Skin epidermis (tissue), 12 donors: Measurements from ENCODE around the gene MRPL14.
"Not testable (repeated sequence)": the region's sequence is repeated elsewhere in the genome, so short reads cannot be mapped to it uniquely, and the experiment has no call there.

Experiments used
- H3K27ac ChIP-seq, 21 experiments: fragments of 200-600 bp; sonication (generic) in 11 of 21; one replicate each; pipeline ENCODE4 v1.5.0; 2020; ENCODE audit warnings: mild to moderate bottlenecking in 3 of 21, inconsistent platforms in 2 of 21, moderate library complexity in 2 of 21
- H3K4me3 ChIP-seq, 7 experiments: fragments of 200-600 bp; sonication (generic) in 2 of 7; one replicate each; pipeline ENCODE4 v1.5.0; 2020; ENCODE audit warnings: inconsistent platforms in 2 of 7, mild to moderate bottlenecking in 2 of 7, moderate library complexity in 1 of 7

Gene MRPL14

GRCh38 chr6:44105993-44106740 lies 21.1 kb downstream of the MRPL14 start:
- no peak overlapping the region for H3K27ac ChIP-seq
- no peak overlapping the region for H3K4me3 ChIP-seq

GRCh38 chr6:44105146-44105545 lies 22.1 kb downstream of the MRPL14 start:
- H3K4me3 ChIP-seq, result no peak overlapping the region

GRCh38 chr6:44104481-44105021 lies 22.7 kb downstream of the MRPL14 start:
- no peak overlapping the region for H3K4me3 ChIP-seq
- H3K27ac ChIP-seq, result no peak overlapping the region

More at GRCh38 chr6:44105146-44105545, 22.1 kb downstream of the MRPL14 start:
- no peak overlapping the region for H3K27ac ChIP-seq

GRCh38 chr6:44102527-44102926 lies 24.7 kb downstream of the MRPL14 start:
- Histone ChIP-seq H3K4me3 (no peak overlapping the region), H3K27ac (no peak overlapping the region)

- Histone ChIP-seq H3K27ac (no peak overlapping the region), H3K4me3 (no peak overlapping the region)
Measured at GRCh38 chr6:44101832-44102231, 25.4 kb downstream of the MRPL14 start.

GRCh38 chr6:44100088-44100550 lies 27.1 kb downstream of the MRPL14 start:
- H3K4me3 ChIP-seq, result no peak overlapping the region
- no peak overlapping the region for H3K27ac ChIP-seq

GRCh38 chr6:44099192-44099591 lies 28.1 kb downstream of the MRPL14 start:
- no peak overlapping the region for H3K27ac ChIP-seq
- H3K4me3 ChIP-seq, result no peak overlapping the region

- Histone ChIP-seq H3K4me3 (no peak overlapping the region), H3K27ac (no peak overlapping the region)
Measured at GRCh38 chr6:44097782-44098317, 29.4 kb downstream of the MRPL14 start.

- Histone ChIP-seq H3K4me3 (no peak overlapping the region), H3K27ac (no peak overlapping the region)
Measured at GRCh38 chr6:44096612-44097011, 30.6 kb downstream of the MRPL14 start.

- H3K4me3 ChIP-seq, result not testable (repeated sequence)
Measured at GRCh38 chr6:44095243-44095623, 32.0 kb downstream of the MRPL14 start.

GRCh38 chr6:44094403-44095242 lies 32.6 kb downstream of the MRPL14 start:
- H3K4me3 ChIP-seq, result no peak overlapping the region
- no peak overlapping the region for H3K27ac ChIP-seq

More at GRCh38 chr6:44095243-44095623, 32.0 kb downstream of the MRPL14 start:
- not testable (repeated sequence) for H3K27ac ChIP-seq

GRCh38 chr6:44093750-44094402 lies 33.4 kb downstream of the MRPL14 start:
- no peak overlapping the region for H3K4me3 ChIP-seq
- no peak overlapping the region for H3K27ac ChIP-seq

GRCh38 chr6:44093066-44093465 lies 34.2 kb downstream of the MRPL14 start:
- no peak overlapping the region for H3K4me3 ChIP-seq
- H3K27ac ChIP-seq, result no peak overlapping the region

GRCh38 chr6:44091981-44092884 lies 35.0 kb downstream of the MRPL14 start:
- no peak overlapping the region for H3K27ac ChIP-seq

GRCh38 chr6:44091356-44091755 lies 35.9 kb downstream of the MRPL14 start:
- H3K4me3 ChIP-seq, H3K27ac ChIP-seq: not testable (repeated sequence)

More at GRCh38 chr6:44091981-44092884, 35.0 kb downstream of the MRPL14 start:
- H3K4me3 ChIP-seq, result no peak overlapping the region

GRCh38 chr6:44090465-44090864 lies 36.8 kb downstream of the MRPL14 start:
- no peak overlapping the region for H3K27ac ChIP-seq
- H3K4me3 ChIP-seq, result no peak overlapping the region

- Histone ChIP-seq H3K4me3 (no peak overlapping the region), H3K27ac (no peak overlapping the region)
Measured at GRCh38 chr6:44088827-44089590, 38.2 kb downstream of the MRPL14 start.

- Histone ChIP-seq H3K27ac (no peak overlapping the region), H3K4me3 (no peak overlapping the region)
Measured at GRCh38 chr6:44087623-44088022, 39.6 kb downstream of the MRPL14 start.
